K562 (cell line): Measurements from ENCODE around the gene COL23A1. TPM values are rescaled to one million over a fixed set of nuclear protein-coding genes. Genes with fewer than 3 reads are reported as not detected.

Experiments
- CREB1 ChIP-seq, 2 experiments: sonication (generic) in 1 of 2; formaldehyde crosslinking in 1 of 2; IDR thresholded peaks; 2 replicates each; pipeline versions ENCODE4 v1.6.1 to v1.8.0; 2012 to 2022; ENCODE audit warnings: inconsistent platforms in 1 of 2, mild to moderate bottlenecking in 1 of 2, missing genetic modification reagents in 1 of 2, moderate library complexity in 1 of 2
- HLTF ChIP-seq: fragments of 450-650 bp; IDR thresholded peaks from 2 replicates; pipeline ENCODE4 v1.6.1; 2016
- HMGXB4 ChIP-seq: sonication (generic); formaldehyde crosslinking; IDR thresholded peaks from 2 replicates; pipeline ENCODE4 v1.8.1; 2023; ENCODE audit warnings: mild to moderate bottlenecking, missing genetic modification reagents
- KAT7 ChIP-seq: sonication (generic); formaldehyde crosslinking; IDR thresholded peaks from 2 replicates; pipeline ENCODE4 v1.8.0; 2022; ENCODE audit warnings: missing genetic modification reagents, mild to moderate bottlenecking, borderline replicate concordance
- NFIX ChIP-seq: fragments of 250-450 bp; sonication (Bioruptor Pico); IDR thresholded peaks from 2 replicates; pipeline ENCODE4 v1.4.0; 2020; ENCODE audit warnings: low read depth, mild to moderate bottlenecking, moderate library complexity
- SMARCC2 ChIP-seq: fragments of 450-650 bp; IDR thresholded peaks from 2 replicates; pipeline ENCODE4 v1.6.1; 2017; ENCODE audit warnings: antibody characterized with exemption, moderate library complexity, mild to moderate bottlenecking, low read depth
- THAP12 ChIP-seq: fragments of 250-450 bp; sonication (Bioruptor Pico); IDR thresholded peaks from 2 replicates; pipeline ENCODE4 v1.9.0; 2021; ENCODE audit warnings: mild to moderate bottlenecking, inconsistent platforms
- USF2 ChIP-seq: sonication (generic); formaldehyde crosslinking; IDR thresholded peaks from 2 replicates; pipeline ENCODE4 v1.5.0; 2020; ENCODE audit warnings: missing genetic modification reagents
- ZNF174 ChIP-seq: fragments of 250-450 bp; sonication (Bioruptor Pico); IDR thresholded peaks from 2 replicates; pipeline ENCODE4 v1.4.0; 2020; ENCODE audit warnings: mild to moderate bottlenecking
- ZNF197 ChIP-seq: fragments of 200-800 bp; sonication (Bioruptor generic); IDR thresholded peaks from 2 replicates; pipeline ENCODE4 v1.6.1; 2016; ENCODE audit warnings: low read depth, missing genetic modification characterization, missing compliant biosample characterization
- ZNF780A ChIP-seq: fragments of 250-450 bp; sonication (Bioruptor Pico); IDR thresholded peaks from 2 replicates; pipeline ENCODE4 v1.5.0; 2021; ENCODE audit warnings: mild to moderate bottlenecking
- ZSCAN29 ChIP-seq: fragments of 450-650 bp; IDR thresholded peaks from 2 replicates; pipeline ENCODE4 v1.6.1; 2017
- polyA plus RNA-seq, 8 experiments: library from polyadenylated mRNA; depleted of rRNA in 4 of 8; stranded (reverse) in 5 of 8; unstranded in 3 of 8; fragments of >200 nt; fragmentation: Nextera tagmentation in 2 of 8; fragmentation: Illumina TruSeq in 1 of 8; extraction: Ambion mirVana in 2 of 8; extraction: Trizol in 1 of 8; gene quantifications; 2 replicates each; pipeline versions ENCODE4 v1.2.1 to v1.2.3, GENCODE V29; 2011 to 2014; ENCODE audit warnings: inconsistent platforms in 1 of 8, missing spikeins in 1 of 8
- total RNA-seq, 7 experiments: library from RNA; depleted of rRNA in 6 of 7; stranded (reverse); fragments of >200 nt in 6 of 7; fragmentation: Illumina TruSeq in 2 of 7; extraction: Trizol in 2 of 7; gene quantifications; 2 replicates each; pipeline versions ENCODE4 v1.2.1 to v1.2.3, GENCODE V29; 2011 to 2021; ENCODE audit warnings: low replicate concordance in 1 of 7
- TF ChIP-seq, protein P1 (sequence below): fragments of 450-650 bp; IDR thresholded peaks from 2 replicates; pipeline ENCODE4 v1.6.1; 2018; ENCODE audit not compliant: partially characterized antibody
- TF ChIP-seq, protein P2 (sequence below): fragments of 150-350 bp; IDR thresholded peaks from 2 replicates; pipeline ENCODE4 v1.6.1; 2014; ENCODE audit warnings: low read depth, mild to moderate bottlenecking, low read length, borderline replicate concordance
- TF ChIP-seq, protein P3 (sequence below): fragments of 450-650 bp; formaldehyde crosslinking; IDR thresholded peaks from 2 replicates; pipeline ENCODE4 v1.4.0; 2022; ENCODE audit warnings: mild to moderate bottlenecking, moderate library complexity

The COL23A1 gene
- total and polyA plus RNA-seq, 9 of the 15 experiments (the other 6 are each of a cell fraction or from before 2014, with no cell fraction given): 0.09 TPM; not detected in 8

DNA sequence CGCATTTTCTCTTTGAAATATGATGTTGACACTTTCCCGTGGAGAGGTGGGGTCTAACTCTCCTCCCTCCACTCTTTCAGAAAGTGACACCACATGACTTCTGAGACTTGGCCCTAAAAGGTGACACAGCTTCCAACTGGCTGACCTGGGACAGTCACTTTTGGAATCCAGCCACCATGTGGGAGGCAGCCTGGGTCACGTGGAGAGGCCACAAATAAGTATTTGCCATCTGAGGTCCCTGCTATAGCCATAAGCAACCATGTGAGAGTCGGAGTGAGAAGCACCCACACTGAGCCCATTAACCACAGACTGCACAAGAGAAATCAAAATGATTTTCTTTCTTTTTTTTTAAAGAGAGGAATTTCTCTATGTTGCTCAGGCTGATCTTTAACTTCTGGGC lies 353.5 kb downstream of the COL23A1 start (continued):
- TF ChIP-seq HMGXB4 (CRISPR knock-in tag): no peak
- no peak for TF ChIP-seq ZNF174 (CRISPR knock-in tag)
- no peak for TF ChIP-seq ZNF780A (CRISPR knock-in tag)
- TF ChIP-seq, protein P1, sequence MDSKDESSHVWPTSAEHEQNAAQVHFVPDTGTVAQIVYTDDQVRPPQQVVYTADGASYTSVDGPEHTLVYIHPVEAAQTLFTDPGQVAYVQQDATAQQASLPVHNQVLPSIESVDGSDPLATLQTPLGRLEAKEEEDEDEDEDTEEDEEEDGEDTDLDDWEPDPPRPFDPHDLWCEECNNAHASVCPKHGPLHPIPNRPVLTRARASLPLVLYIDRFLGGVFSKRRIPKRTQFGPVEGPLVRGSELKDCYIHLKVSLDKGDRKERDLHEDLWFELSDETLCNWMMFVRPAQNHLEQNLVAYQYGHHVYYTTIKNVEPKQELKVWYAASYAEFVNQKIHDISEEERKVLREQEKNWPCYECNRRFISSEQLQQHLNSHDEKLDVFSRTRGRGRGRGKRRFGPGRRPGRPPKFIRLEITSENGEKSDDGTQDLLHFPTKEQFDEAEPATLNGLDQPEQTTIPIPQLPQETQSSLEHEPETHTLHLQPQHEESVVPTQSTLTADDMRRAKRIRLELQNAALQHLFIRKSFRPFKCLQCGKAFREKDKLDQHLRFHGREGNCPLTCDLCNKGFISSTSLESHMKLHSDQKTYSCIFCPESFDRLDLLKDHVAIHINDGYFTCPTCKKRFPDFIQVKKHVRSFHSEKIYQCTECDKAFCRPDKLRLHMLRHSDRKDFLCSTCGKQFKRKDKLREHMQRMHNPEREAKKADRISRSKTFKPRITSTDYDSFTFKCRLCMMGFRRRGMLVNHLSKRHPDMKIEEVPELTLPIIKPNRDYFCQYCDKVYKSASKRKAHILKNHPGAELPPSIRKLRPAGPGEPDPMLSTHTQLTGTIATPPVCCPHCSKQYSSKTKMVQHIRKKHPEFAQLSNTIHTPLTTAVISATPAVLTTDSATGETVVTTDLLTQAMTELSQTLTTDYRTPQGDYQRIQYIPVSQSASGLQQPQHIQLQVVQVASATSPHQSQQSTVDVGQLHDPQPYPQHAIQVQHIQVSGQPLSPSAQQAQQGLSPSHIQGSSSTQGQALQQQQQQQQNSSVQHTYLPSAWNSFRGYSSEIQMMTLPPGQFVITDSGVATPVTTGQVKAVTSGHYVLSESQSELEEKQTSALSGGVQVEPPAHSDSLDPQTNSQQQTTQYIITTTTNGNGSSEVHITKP: no peak
- TF ChIP-seq, protein P2, sequence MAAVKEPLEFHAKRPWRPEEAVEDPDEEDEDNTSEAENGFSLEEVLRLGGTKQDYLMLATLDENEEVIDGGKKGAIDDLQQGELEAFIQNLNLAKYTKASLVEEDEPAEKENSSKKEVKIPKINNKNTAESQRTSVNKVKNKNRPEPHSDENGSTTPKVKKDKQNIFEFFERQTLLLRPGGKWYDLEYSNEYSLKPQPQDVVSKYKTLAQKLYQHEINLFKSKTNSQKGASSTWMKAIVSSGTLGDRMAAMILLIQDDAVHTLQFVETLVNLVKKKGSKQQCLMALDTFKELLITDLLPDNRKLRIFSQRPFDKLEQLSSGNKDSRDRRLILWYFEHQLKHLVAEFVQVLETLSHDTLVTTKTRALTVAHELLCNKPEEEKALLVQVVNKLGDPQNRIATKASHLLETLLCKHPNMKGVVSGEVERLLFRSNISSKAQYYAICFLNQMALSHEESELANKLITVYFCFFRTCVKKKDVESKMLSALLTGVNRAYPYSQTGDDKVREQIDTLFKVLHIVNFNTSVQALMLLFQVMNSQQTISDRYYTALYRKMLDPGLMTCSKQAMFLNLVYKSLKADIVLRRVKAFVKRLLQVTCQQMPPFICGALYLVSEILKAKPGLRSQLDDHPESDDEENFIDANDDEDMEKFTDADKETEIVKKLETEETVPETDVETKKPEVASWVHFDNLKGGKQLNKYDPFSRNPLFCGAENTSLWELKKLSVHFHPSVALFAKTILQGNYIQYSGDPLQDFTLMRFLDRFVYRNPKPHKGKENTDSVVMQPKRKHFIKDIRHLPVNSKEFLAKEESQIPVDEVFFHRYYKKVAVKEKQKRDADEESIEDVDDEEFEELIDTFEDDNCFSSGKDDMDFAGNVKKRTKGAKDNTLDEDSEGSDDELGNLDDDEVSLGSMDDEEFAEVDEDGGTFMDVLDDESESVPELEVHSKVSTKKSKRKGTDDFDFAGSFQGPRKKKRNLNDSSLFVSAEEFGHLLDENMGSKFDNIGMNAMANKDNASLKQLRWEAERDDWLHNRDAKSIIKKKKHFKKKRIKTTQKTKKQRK: no peak
- TF ChIP-seq THAP12: no peak
- no peak for TF ChIP-seq NFIX (CRISPR knock-in tag)
- no peak for TF ChIP-seq CREB1 (IDR thresholded peaks at IDR 0.05)
- TF ChIP-seq CREB1 (CRISPR knock-in tag; IDR thresholded peaks at IDR 0.05): no peak
- no peak for TF ChIP-seq KAT7
- no peak for TF ChIP-seq SMARCC2
- no peak for TF ChIP-seq ZSCAN29
- TF ChIP-seq, protein P3, sequence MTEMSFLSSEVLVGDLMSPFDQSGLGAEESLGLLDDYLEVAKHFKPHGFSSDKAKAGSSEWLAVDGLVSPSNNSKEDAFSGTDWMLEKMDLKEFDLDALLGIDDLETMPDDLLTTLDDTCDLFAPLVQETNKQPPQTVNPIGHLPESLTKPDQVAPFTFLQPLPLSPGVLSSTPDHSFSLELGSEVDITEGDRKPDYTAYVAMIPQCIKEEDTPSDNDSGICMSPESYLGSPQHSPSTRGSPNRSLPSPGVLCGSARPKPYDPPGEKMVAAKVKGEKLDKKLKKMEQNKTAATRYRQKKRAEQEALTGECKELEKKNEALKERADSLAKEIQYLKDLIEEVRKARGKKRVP: no peak
- TF ChIP-seq ZNF197: 0 out of 2 replicates have a peak, but pooled peaks have one; percentile 30
- TF ChIP-seq HLTF: no peak
- TF ChIP-seq USF2 (CRISPR knock-in tag): peak; percentile 89
